HepG2 (cell line): ENCODE data around the gene STYX. TPM values are rescaled to one million over a fixed set of nuclear protein-coding genes. Genes with fewer than 3 reads are reported as not detected.

ENCODE experiments used
- EHMT2 ChIP-seq: fragments of 200-600 bp; sonication (generic); IDR thresholded peaks from 2 replicates; pipeline ENCODE4 v1.7.0; 2017; ENCODE audit warnings: antibody characterized with exemption, low read depth, low read length, borderline replicate concordance
- FOSL1 ChIP-seq: sonication (generic); formaldehyde crosslinking; IDR thresholded peaks from 2 replicates; pipeline ENCODE4 v1.9.0; 2021; ENCODE audit warnings: missing genetic modification reagents, borderline replicate concordance
- MTA1 ChIP-seq: sonication (generic); formaldehyde crosslinking; IDR thresholded peaks from 2 replicates; pipeline ENCODE4 v1.4.0; 2020; ENCODE audit warnings: missing genetic modification reagents, mild to moderate bottlenecking, borderline replicate concordance
- PHF20 ChIP-seq: sonication (generic); formaldehyde crosslinking; IDR thresholded peaks from 2 replicates; pipeline ENCODE4 v1.5.0; 2020; ENCODE audit warnings: mild to moderate bottlenecking, missing genetic modification reagents
- TCF12 ChIP-seq, 2 experiments: fragments of 450-650 bp in 1 of 2; sonication (generic) in 1 of 2; formaldehyde crosslinking in 1 of 2; IDR thresholded peaks; 2 replicates each; pipeline versions ENCODE4 v1.6.1 to v1.8.0; 2017 to 2022; ENCODE audit warnings: antibody characterized with exemption in 1 of 2, mild to moderate bottlenecking in 1 of 2, missing genetic modification reagents in 1 of 2, moderate library complexity in 1 of 2
- YEATS2 ChIP-seq: sonication (generic); formaldehyde crosslinking; IDR thresholded peaks from 2 replicates; pipeline ENCODE4 v1.4.0; 2020; ENCODE audit warnings: missing genetic modification reagents, borderline replicate concordance
- ZBTB26 ChIP-seq: IDR thresholded peaks from 2 replicates; pipeline ENCODE4 v1.6.1; 2016; ENCODE audit warnings: missing compliant biosample characterization, missing genetic modification reagents, borderline replicate concordance
- ZBTB3 ChIP-seq: sonication (generic); formaldehyde crosslinking; IDR thresholded peaks from 2 replicates; pipeline ENCODE4 v1.4.0; 2020; ENCODE audit warnings: low read depth, mild to moderate bottlenecking, moderate library complexity, missing genetic modification reagents, borderline replicate concordance
- ZNF225 ChIP-seq: sonication (generic); formaldehyde crosslinking; IDR thresholded peaks from 2 replicates; pipeline ENCODE4 v1.4.0; 2020; ENCODE audit warnings: mild to moderate bottlenecking, missing genetic modification reagents
- ZNF350 ChIP-seq: sonication (generic); formaldehyde crosslinking; IDR thresholded peaks from 2 replicates; pipeline ENCODE4 v1.4.0; 2020; ENCODE audit warnings: mild to moderate bottlenecking, low read depth, missing genetic modification reagents, borderline replicate concordance
- polyA plus RNA-seq, 8 experiments: library from polyadenylated mRNA; depleted of rRNA in 3 of 8; stranded (reverse) in 7 of 8; unstranded in 1 of 8; fragments of >200 nt; fragmentation: Illumina TruSeq in 4 of 8; extraction: Trizol in 4 of 8; gene quantifications; 2 replicates each; pipeline versions ENCODE4 v1.2.1 to v1.2.3, GENCODE V29; 2011 to 2016; ENCODE audit warnings: low read depth in 4 of 8, missing spikeins in 1 of 8, mixed read lengths in 1 of 8; ENCODE audit not compliant: insufficient read depth in 1 of 8
- total RNA-seq, 5 experiments: library from RNA; depleted of rRNA; stranded (reverse); fragments of >200 nt; fragmentation: Illumina TruSeq; extraction: Trizol; gene quantifications; 2 replicates each; pipeline ENCODE4 v1.2.3, GENCODE V29; 2016; ENCODE audit warnings: low read depth in 1 of 5
- TF ChIP-seq, protein P1 (sequence below): sonication (generic); formaldehyde crosslinking; IDR thresholded peaks from 2 replicates; pipeline ENCODE4 v1.4.0; 2020; ENCODE audit warnings: mild to moderate bottlenecking, missing genetic modification reagents, borderline replicate concordance
- TF ChIP-seq, protein P2 (sequence below): sonication (generic); formaldehyde crosslinking; IDR thresholded peaks from 2 replicates; pipeline ENCODE4 v1.4.0; 2020; ENCODE audit warnings: missing genetic modification reagents, borderline replicate concordance
- TF ChIP-seq, protein P3 (sequence below): conservative IDR thresholded peaks from 2 replicates; pipeline ENCODE4 v1.6.1; 2018; ENCODE audit warnings: missing genetic modification reagents
- TF ChIP-seq, protein P4 (sequence below): sonication (generic); formaldehyde crosslinking; IDR thresholded peaks from 2 replicates; pipeline ENCODE4 v1.8.1; 2022; ENCODE audit warnings: low read depth, mild to moderate bottlenecking, missing genetic modification reagents

STYX gene
- total and polyA plus RNA-seq, 2 of the 13 experiments (the other 11 are each of a cell fraction or from before 2014, with no cell fraction given), result 6.6 to 10.9 TPM

- TF ChIP-seq, protein P1, sequence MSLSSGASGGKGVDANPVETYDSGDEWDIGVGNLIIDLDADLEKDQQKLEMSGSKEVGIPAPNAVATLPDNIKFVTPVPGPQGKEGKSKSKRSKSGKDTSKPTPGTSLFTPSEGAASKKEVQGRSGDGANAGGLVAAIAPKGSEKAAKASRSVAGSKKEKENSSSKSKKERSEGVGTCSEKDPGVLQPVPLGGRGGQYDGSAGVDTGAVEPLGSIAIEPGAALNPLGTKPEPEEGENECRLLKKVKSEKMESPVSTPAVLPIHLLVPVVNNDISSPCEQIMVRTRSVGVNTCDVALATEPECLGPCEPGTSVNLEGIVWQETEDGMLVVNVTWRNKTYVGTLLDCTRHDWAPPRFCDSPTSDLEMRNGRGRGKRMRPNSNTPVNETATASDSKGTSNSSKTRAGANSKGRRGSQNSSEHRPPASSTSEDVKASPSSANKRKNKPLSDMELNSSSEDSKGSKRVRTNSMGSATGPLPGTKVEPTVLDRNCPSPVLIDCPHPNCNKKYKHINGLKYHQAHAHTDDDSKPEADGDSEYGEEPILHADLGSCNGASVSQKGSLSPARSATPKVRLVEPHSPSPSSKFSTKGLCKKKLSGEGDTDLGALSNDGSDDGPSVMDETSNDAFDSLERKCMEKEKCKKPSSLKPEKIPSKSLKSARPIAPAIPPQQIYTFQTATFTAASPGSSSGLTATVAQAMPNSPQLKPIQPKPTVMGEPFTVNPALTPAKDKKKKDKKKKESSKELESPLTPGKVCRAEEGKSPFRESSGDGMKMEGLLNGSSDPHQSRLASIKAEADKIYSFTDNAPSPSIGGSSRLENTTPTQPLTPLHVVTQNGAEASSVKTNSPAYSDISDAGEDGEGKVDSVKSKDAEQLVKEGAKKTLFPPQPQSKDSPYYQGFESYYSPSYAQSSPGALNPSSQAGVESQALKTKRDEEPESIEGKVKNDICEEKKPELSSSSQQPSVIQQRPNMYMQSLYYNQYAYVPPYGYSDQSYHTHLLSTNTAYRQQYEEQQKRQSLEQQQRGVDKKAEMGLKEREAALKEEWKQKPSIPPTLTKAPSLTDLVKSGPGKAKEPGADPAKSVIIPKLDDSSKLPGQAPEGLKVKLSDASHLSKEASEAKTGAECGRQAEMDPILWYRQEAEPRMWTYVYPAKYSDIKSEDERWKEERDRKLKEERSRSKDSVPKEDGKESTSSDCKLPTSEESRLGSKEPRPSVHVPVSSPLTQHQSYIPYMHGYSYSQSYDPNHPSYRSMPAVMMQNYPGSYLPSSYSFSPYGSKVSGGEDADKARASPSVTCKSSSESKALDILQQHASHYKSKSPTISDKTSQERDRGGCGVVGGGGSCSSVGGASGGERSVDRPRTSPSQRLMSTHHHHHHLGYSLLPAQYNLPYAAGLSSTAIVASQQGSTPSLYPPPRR (CRISPR knock-in tag), result no peak
- TF ChIP-seq ZBTB26 (CRISPR knock-in tag) (no peak), FOSL1 (no peak), ZNF350 (CRISPR knock-in tag) (no peak), ZBTB3 (CRISPR knock-in tag) (no peak), PHF20 (CRISPR knock-in tag) (no peak), MTA1 (CRISPR knock-in tag) (no peak), YEATS2 (CRISPR knock-in tag) (no peak), ZNF225 (CRISPR knock-in tag) (no peak), TCF12 (IDR thresholded peaks at IDR 0.05) (no peak), TCF12 (CRISPR knock-in tag; IDR thresholded peaks at IDR 0.05) (peak; percentile 87), EHMT2 (no peak)
- TF ChIP-seq, protein P2, sequence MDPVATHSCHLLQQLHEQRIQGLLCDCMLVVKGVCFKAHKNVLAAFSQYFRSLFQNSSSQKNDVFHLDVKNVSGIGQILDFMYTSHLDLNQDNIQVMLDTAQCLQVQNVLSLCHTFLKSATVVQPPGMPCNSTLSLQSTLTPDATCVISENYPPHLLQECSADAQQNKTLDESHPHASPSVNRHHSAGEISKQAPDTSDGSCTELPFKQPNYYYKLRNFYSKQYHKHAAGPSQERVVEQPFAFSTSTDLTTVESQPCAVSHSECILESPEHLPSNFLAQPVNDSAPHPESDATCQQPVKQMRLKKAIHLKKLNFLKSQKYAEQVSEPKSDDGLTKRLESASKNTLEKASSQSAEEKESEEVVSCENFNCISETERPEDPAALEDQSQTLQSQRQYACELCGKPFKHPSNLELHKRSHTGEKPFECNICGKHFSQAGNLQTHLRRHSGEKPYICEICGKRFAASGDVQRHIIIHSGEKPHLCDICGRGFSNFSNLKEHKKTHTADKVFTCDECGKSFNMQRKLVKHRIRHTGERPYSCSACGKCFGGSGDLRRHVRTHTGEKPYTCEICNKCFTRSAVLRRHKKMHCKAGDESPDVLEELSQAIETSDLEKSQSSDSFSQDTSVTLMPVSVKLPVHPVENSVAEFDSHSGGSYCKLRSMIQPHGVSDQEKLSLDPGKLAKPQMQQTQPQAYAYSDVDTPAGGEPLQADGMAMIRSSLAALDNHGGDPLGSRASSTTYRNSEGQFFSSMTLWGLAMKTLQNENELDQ (CRISPR knock-in tag), result no peak
- TF ChIP-seq, protein P3, sequence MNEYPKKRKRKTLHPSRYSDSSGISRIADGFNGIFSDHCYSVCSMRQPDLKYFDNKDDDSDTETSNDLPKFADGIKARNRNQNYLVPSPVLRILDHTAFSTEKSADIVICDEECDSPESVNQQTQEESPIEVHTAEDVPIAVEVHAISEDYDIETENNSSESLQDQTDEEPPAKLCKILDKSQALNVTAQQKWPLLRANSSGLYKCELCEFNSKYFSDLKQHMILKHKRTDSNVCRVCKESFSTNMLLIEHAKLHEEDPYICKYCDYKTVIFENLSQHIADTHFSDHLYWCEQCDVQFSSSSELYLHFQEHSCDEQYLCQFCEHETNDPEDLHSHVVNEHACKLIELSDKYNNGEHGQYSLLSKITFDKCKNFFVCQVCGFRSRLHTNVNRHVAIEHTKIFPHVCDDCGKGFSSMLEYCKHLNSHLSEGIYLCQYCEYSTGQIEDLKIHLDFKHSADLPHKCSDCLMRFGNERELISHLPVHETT (CRISPR knock-in tag), result 0 out of 2 replicates have a peak, but pooled peaks have one; percentile 15
- TF ChIP-seq, protein P4, sequence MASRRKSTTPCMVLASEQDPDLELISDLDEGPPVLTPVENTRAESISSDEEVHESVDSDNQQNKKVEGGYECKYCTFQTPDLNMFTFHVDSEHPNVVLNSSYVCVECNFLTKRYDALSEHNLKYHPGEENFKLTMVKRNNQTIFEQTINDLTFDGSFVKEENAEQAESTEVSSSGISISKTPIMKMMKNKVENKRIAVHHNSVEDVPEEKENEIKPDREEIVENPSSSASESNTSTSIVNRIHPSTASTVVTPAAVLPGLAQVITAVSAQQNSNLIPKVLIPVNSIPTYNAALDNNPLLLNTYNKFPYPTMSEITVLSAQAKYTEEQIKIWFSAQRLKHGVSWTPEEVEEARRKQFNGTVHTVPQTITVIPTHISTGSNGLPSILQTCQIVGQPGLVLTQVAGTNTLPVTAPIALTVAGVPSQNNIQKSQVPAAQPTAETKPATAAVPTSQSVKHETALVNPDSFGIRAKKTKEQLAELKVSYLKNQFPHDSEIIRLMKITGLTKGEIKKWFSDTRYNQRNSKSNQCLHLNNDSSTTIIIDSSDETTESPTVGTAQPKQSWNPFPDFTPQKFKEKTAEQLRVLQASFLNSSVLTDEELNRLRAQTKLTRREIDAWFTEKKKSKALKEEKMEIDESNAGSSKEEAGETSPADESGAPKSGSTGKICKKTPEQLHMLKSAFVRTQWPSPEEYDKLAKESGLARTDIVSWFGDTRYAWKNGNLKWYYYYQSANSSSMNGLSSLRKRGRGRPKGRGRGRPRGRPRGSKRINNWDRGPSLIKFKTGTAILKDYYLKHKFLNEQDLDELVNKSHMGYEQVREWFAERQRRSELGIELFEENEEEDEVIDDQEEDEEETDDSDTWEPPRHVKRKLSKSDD (CRISPR knock-in tag), result no peak
Observed at GRCh38 chr14:52790756-52791222, 60.8 kb downstream of the STYX start (continued).
